Occipital lobe (tissue), 2 donors: ENCODE results near the gene FABP1. TPM values are rescaled to one million over a fixed set of nuclear protein-coding genes. Genes with fewer than 3 reads are reported as not detected.

Source experiments
- DNase-seq: peaks from one replicate; lab custom pipeline; 2025; lab: John Stamatoyannopoulos, UW
- total RNA-seq: library from RNA; depleted of rRNA; stranded (reverse); fragments of >200 nt; gene quantifications from one replicate; pipeline ENCODE4 v1.2.3, GENCODE V29; 2014

Gene FABP1
- total RNA-seq, 1 donor from 2014 or later, result not detected

DNA sequence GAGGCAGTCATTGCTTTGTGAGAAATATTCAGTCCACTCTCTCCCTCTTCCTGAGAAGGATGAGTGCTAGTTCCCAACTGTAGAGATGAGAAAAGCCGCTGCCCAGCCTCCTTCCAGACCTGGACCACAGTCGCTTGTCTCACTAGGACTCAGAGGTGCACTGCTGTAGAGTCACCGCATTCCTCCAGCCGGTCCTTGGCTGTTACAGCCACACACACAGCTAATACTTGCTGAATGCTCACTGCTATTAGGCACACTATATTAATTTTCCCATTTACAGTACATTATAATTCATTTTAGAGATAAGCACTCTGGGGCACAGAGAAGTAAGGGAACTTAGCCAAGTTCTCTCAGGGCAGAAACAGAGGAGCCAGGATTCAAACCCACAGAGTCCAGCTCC, 10.0 kb upstream of the FABP1 start:
- DNase-seq, result no peak

DNA sequence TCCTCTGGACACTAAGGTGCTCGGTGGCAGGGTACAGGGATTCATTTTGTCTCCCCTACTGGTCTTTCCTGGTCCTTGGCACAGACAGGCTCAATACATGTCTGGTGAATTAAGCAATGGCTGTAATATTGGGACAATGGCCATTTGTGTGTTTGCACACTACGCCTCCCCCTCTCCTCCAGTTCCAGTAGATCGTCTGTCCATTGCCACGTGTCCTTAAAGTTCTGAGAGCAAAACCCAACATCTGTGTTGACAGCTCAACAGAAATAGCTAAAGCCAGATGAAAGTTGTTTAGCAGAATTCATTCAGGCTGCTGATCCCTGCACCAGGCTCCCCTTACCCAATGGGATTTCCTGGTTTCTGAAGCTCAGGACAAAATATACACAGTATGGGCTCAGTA, 9.0 kb upstream of the FABP1 start:
- DNase-seq, result peak; percentile 4

DNA sequence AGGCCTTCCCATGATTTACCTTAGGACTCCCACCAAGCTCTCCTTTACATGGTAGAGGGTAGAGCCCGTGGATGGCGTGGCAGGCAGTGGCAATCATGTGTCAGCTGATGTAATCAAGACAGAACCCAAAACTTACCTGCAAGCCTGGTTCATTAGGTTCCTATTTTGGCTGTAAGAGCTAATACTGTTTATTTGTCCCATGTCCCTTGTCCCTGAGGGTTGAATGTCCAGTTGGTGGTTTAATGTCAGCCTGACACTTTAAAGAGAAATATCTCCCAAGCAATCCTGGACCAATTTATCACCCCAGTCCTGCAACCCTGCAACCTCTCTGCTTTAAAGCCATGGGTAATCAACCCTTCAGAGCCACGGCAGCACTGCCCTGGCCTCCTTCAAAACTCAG, 6.0 kb upstream of the FABP1 start:
- DNase-seq, result no peak

- no peak for DNase-seq
Measured at GRCh38 chr2:88131999-88132368, 4.1 kb upstream of the FABP1 start.

GRCh38 chr2:88131201-88131998, 3.5 kb upstream of the FABP1 start:
- no peak for DNase-seq

DNA sequence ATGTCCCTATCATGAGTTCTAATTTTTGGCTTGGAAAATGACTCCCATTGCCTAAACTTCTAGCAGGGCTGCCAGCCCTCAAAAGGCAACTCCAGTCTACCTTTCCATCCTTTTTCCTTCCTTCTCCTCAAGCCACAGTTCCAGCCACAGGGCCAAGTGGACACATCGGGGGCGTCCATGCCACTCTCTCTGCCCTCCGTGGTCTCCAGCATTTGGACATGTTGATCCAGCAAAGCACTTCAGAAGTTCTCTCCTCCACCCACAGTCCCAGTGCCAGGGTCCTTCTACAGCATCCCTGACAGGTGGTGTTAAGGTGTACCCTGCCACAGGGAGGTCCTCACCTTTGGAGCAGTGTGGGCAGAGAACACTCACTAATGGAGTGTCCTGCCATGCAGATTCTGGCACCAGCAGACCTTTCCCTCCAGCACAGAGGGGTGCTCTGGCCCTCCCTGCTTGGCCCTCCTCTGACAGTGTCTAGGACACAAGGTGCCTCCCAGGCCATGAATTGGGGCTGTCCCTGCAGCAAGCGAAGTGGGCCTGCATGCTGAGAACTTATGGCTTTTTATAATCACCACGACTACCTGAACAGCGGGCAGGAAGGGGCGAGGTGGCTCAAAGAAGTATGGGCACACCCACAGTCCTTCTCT, 1.6 kb upstream of the FABP1 start:
- no peak for DNase-seq

- DNase-seq, result no peak
Measured at GRCh38 chr2:88128654-88129312, 921 bp upstream of the FABP1 start.

- no peak for DNase-seq
Measured at GRCh38 chr2:88127638-88127887, 299 bp downstream of the FABP1 start.

DNA sequence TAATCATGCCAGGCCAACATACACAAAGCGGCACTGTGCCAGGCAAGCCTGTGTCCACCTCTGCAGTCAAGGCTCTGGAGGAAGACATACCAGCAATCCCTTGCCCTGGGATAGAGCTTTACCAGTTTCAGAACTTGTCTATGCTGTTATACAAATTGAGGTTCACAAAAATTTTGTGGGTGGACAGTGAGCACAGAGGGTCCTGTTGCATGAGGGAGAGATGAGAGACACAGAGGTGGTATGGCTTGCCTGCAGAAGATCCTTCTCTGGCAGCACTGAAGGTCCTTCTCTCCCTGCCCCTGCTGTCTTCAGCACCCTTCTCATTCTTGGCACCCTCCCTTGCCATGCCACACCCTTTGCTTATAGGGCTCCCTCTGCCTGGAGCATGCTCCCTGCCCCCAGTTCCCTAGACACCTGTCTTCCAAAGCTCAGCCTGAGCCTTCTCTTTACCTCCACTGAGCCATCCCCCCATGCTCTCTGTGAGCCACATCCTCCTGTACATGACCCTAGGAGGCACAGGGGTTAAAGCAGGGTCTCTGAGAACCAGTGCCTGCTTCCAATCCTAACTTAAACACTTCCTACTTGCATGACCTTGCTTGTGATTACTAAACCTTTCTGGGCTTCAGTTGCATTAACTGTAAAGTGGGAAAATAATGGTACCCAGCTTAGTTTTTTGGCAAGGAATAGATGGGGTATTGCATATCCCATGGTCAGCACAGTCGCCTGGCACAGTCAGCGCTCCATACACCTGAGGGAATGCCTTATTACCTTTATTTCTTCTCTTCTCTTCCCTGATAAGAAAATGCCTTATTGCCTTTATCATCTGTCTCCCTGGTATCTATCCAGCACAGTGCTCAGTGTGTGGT, 857 bp downstream of the FABP1 start:
- DNase-seq, result no peak

DNA sequence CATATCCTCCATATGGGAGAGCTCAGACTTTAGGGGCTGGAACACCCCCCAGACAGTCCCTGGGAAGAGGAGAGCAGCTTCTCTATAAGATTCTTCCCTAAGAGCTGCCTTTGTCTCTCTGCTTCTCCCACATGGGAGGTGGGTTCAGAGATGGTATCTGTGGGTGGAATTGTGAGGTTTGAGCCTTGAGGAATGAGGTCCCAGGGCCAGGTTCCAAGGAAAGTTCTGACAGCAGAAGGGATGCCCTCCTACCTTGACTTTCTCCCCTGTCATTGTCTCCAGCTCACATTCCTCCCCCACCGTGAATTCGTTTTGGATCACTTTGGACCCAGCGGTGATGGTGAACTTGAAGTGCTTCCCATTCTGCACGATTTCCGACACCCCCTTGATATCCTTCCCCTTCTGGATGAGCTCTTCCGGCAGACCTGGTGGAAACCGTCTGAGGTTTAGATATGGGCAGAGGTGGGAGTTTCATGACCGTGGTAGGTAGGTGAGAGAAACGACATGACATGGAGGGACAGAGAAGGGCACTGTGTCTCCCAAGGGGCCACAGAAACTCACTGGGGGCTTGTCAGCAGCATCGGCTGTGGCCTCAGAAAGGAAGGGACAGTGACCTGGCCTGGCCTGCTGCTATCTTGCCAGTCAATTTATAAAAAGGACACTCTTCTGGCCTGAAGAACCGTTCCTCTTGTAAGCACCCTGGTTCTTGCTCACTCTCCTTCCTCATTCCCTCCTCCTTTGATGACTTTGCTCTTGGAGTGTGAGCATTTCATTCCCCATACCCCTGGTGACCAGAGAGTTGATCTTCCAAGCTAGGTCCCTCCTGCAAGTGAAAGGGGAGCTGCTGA, 1.7 kb downstream of the FABP1 start:
- no peak for DNase-seq

GRCh38 chr2:88125344-88125923, 2.4 kb downstream of the FABP1 start:
- no peak for DNase-seq

DNA sequence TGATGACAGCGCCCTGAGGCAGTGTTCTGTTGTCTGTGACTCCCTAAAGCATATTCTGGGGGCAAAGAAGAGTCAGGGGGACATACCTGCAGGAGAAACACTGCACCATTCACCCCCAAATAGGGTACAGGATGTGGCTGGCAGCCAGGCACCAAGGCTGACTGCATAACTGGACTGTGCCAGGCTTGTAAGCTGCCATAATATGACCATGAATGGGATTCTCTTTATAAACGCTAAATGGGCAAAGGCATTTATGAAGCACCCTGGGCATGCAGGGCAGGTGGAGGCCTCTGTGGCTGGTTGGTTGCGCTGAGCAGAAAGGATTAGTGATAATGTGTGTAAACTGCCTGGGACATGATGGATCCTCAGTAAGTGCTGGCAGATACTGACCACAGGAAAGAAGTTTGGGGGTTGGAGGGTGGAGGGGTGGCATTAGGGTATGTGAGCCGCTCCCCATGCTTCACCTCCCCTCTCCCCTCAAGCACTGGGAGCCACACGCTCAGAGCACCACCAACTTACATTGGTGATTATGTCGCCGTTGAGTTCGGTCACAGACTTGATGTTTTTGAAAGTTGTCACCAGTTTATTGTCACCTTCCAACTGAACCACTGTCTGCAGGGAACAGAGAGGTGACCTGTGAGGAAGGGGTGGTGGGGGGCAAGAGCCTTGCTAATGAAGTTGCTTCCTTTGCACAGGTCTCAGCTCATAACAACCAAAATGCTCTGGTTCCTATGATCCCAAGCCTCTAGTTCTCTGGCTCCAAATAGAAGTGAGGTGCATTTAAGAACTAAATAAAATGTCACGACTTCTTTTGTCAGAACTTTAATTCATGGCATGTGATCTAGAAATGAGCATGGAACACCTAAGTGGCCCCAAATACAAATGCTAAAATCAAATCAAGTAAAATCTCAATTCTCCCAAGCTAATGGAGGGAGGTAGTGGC, 3.6 kb downstream of the FABP1 start:
- no peak for DNase-seq

- no peak for DNase-seq
Measured at GRCh38 chr2:88123164-88123974, 4.5 kb downstream of the FABP1 start.

- DNase-seq, result no peak
Measured at GRCh38 chr2:88122141-88122884, 5.5 kb downstream of the FABP1 start.

DNA sequence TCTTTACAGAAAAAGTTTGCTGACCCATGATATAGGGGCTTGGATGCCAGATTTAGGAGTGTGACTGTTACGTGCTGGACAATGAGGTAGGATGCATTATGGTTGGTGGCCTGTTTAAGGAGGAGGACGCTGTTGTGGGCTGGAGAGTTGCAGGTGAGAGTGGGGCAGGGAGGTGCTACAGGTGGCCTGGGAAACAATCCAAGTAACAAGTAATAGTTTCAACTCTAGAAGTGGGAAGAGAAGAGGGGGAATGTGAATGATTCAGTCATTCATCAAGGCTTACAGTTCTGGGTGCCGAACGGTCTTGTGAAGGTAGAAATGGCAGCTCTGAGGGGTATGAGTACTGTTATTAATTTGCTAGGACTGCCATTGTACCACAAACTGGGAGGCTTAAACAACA, 6.2 kb downstream of the FABP1 start:
- no peak for DNase-seq

DNA sequence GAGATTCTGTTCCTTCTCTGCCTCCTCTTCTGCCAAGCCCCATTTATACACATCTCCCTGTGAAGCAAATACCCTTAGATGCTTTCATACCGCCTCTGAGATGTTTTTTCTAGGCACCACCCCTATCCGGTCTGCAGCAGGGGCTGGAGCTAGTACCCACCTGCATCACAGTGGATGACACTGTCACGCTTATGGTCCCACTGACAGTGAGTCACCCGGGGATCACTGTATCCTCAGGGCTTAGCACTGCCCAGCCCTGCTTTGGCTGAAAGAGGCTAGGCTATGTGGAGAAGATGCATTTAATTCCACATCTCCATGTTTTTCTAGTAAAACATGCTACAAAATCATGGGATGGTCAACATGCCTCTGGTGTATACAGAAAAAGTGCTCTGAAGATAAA, 9.9 kb downstream of the FABP1 start:
- DNase-seq, result no peak

GRCh38 chr2:88116669-88117432, 11.0 kb downstream of the FABP1 start:
- DNase-seq, result no peak
